Parathyroid adenoma (tissue), 2 donors: ENCODE data around the gene LRRC15.

Experiments
- H2AFZ ChIP-seq: fragments of 300-600 bp; sonication (generic); one replicate; pipeline ENCODE4 v1.7.0; 2017; ENCODE audit warnings: antibody characterized with exemption, mild to moderate bottlenecking
- H3K27ac ChIP-seq: fragments of 300-600 bp; sonication (generic); one replicate; pipeline ENCODE4 v1.7.0; 2017
- H3K27me3 ChIP-seq: fragments of 300-600 bp; sonication (generic); one replicate; pipeline ENCODE4 v1.7.0; 2017; ENCODE audit warnings: low read length; ENCODE audit not compliant: control insufficient read depth, insufficient read depth
- H3K36me3 ChIP-seq: fragments of 300-600 bp; sonication (generic); one replicate; pipeline ENCODE4 v1.7.0; 2017; ENCODE audit warnings: low read length; ENCODE audit not compliant: control insufficient read depth, insufficient read depth
- H3K4me1 ChIP-seq: fragments of 300-600 bp; sonication (generic); one replicate; pipeline ENCODE4 v1.7.0; 2017; ENCODE audit warnings: control low read depth
- H3K4me2 ChIP-seq: fragments of 300-600 bp; sonication (generic); one replicate; pipeline ENCODE4 v1.7.0; 2017; ENCODE audit warnings: low read length
- H3K4me3 ChIP-seq: fragments of 300-600 bp; sonication (generic); one replicate; pipeline ENCODE4 v1.7.0; 2017; ENCODE audit warnings: low read depth, low read length
- H3K79me2 ChIP-seq: fragments of 300-600 bp; sonication (generic); one replicate; pipeline ENCODE4 v1.7.0; 2017; ENCODE audit warnings: control low read depth
- H3K9ac ChIP-seq: fragments of 300-600 bp; sonication (generic); one replicate; pipeline ENCODE4 v1.7.0; 2017; ENCODE audit warnings: mild to moderate bottlenecking
- H3K9me3 ChIP-seq: fragments of 300-600 bp; sonication (generic); one replicate; pipeline ENCODE4 v1.7.0; 2017; ENCODE audit warnings: low read length; ENCODE audit not compliant: control insufficient read depth
- CTCF ChIP-seq: fragments of 300-600 bp; sonication (generic); IDR thresholded peaks from one replicate; pipeline ENCODE4 v1.7.0; 2017; ENCODE audit warnings: antibody characterized with exemption, mild to moderate bottlenecking
- donor health status: primary hyperparathyroidism.

The LRRC15 gene

GRCh38 chr3:194315088-194315964, 54.2 kb downstream of the LRRC15 start:
- peaks cover 33% of the 10 kb centered on the region for H3K4me1 ChIP-seq
- H3K27ac ChIP-seq, result peak overlapping the region; percentile 81
- no peaks in the 10 kb centered on the region for H3K9me3 ChIP-seq
- H3K36me3 ChIP-seq, result no peaks in the 10 kb centered on the region
- TF ChIP-seq CTCF, result peak; percentile 99
- peak overlapping the region; percentile 77 for H2AFZ ChIP-seq
- peak overlapping the region; percentile 81 for H3K4me2 ChIP-seq
- peak overlapping the region; percentile 44 for H3K4me3 ChIP-seq
- H3K27me3 ChIP-seq, result no peaks in the 10 kb centered on the region
- H3K9ac ChIP-seq, result no peak overlapping the region
- H3K79me2 ChIP-seq, result no peaks in the 10 kb centered on the region

GRCh38 chr3:194314388-194315068, 55.0 kb downstream of the LRRC15 start:
- peak overlapping the region; percentile 77 for H2AFZ ChIP-seq
- no peaks in the 10 kb centered on the region for H3K27me3 ChIP-seq
- H3K4me3 ChIP-seq, result no peak overlapping the region
- H3K9me3 ChIP-seq, result no peaks in the 10 kb centered on the region
- H3K27ac ChIP-seq, result peak overlapping the region; percentile 81
- no peak for TF ChIP-seq CTCF
- no peaks in the 10 kb centered on the region for H3K36me3 ChIP-seq
- H3K4me2 ChIP-seq, result no peak overlapping the region
- H3K4me1 ChIP-seq, result peaks cover 39% of the 10 kb centered on the region
- H3K79me2 ChIP-seq, result no peaks in the 10 kb centered on the region
- H3K9ac ChIP-seq, result no peak overlapping the region

- no peak overlapping the region for H3K4me2 ChIP-seq
- no peaks in the 10 kb centered on the region for H3K79me2 ChIP-seq
- no peaks in the 10 kb centered on the region for H3K27me3 ChIP-seq
- peaks cover 44% of the 10 kb centered on the region for H3K4me1 ChIP-seq
- H3K4me3 ChIP-seq, result no peak overlapping the region
- H3K9me3 ChIP-seq, result no peaks in the 10 kb centered on the region
- H3K27ac ChIP-seq, result peak overlapping the region; percentile 76
- H3K9ac ChIP-seq, result no peak overlapping the region
- no peaks in the 10 kb centered on the region for H3K36me3 ChIP-seq
- no peak for TF ChIP-seq CTCF
- H2AFZ ChIP-seq, result peak overlapping the region; percentile 35
Measured at GRCh38 chr3:194313560-194314387, 55.8 kb downstream of the LRRC15 start.

- Histone ChIP-seq H3K4me3 (no peak overlapping the region), H3K36me3 (no peaks in the 10 kb centered on the region), H3K27ac (peak overlapping the region; percentile 76), H3K4me2 (peak overlapping the region; percentile 10), H3K79me2 (no peaks in the 10 kb centered on the region), H3K4me1 (peaks cover 47% of the 10 kb centered on the region), H3K9ac (no peak overlapping the region), H2AFZ (peak overlapping the region; percentile 63), H3K9me3 (no peaks in the 10 kb centered on the region), H3K27me3 (no peaks in the 10 kb centered on the region)
- TF ChIP-seq CTCF, result no peak
Measured at GRCh38 chr3:194312743-194313281, 56.7 kb downstream of the LRRC15 start.
